Retina (tissue), 1 donor: ENCODE results near the gene EFNA3.

Source experiments
- DNase-seq: peaks from one replicate; pipeline ENCODE4 v3.0.0-alpha.2; 2016

EFNA3 gene

DNA sequence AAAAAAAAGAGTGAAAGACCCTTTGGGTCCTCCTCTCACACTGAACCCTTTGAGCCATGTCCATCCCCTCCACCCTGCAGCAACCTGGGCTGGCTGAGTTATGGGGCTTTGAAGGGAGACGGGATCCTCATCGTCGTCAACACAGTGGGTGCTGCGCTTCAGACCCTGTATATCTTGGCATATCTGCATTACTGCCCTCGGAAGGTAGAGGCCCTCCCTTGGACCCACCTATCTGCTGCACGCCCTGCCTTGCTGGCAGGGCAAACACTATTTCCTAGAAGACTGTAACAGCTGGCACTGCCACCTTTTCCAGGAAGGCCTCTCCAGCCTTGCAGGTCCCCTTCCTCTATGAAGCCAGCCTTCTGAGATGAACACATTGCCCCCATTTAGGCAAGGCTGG is 58.1 kb downstream of the EFNA3 start:
- peak; percentile 24 for DNase-seq
